Mesenchymal stem cell (in vitro differentiated cells and primary cell): ENCODE data around the gene RIPPLY2.

ENCODE experiments used
- DNase-seq: peaks from one replicate; pipeline ENCODE4 v3.0.0-alpha.2; 2013
- H2AFZ ChIP-seq: one replicate; pipeline ENCODE4 v1.6.1; 2013; ENCODE audit warnings: low read depth, mild to moderate bottlenecking, control low read depth, inconsistent platforms, low read length, moderate library complexity
- H2AK5ac ChIP-seq: 2 replicates; pipeline ENCODE4 v1.6.1; 2013; ENCODE audit warnings: low read length, moderate library complexity, mild to moderate bottlenecking, inconsistent platforms; ENCODE audit not compliant: severe bottlenecking
- H2BK120ac ChIP-seq: one replicate; pipeline ENCODE4 v1.6.1; 2013; ENCODE audit warnings: low read depth, mild to moderate bottlenecking, inconsistent platforms, low read length, moderate library complexity
- H2BK12ac ChIP-seq, 2 experiments: one replicate each; pipeline ENCODE4 v1.6.1; 2013; ENCODE audit warnings: inconsistent platforms in 2 of 2, low read length in 2 of 2, mild to moderate bottlenecking in 2 of 2, moderate library complexity in 2 of 2, control low read depth in 1 of 2
- H2BK15ac ChIP-seq: one replicate; pipeline ENCODE4 v1.6.1; 2013; ENCODE audit warnings: mild to moderate bottlenecking, low read depth, inconsistent platforms; ENCODE audit not compliant: poor library complexity, severe bottlenecking
- H2BK5ac ChIP-seq: 2 replicates; pipeline ENCODE4 v1.6.1; 2013; ENCODE audit warnings: low read depth, mild to moderate bottlenecking, low read length, control low read depth, inconsistent platforms; ENCODE audit not compliant: poor library complexity, severe bottlenecking
- H3K14ac ChIP-seq, 2 experiments: one replicate each; pipeline ENCODE4 v1.6.1; 2013; ENCODE audit warnings: inconsistent platforms in 2 of 2, low read length in 2 of 2, control low read depth in 1 of 2, mild to moderate bottlenecking in 1 of 2, moderate library complexity in 1 of 2
- H3K18ac ChIP-seq, 2 experiments: one replicate each; pipeline ENCODE4 v1.6.1; 2013; ENCODE audit warnings: inconsistent platforms in 2 of 2, low read length in 2 of 2, control low read depth in 1 of 2, low read depth in 1 of 2, mild to moderate bottlenecking in 1 of 2
- H3K23ac ChIP-seq, 2 experiments: one replicate each; pipeline ENCODE4 v1.6.1; 2013; ENCODE audit warnings: inconsistent platforms in 2 of 2, low read length in 2 of 2, mild to moderate bottlenecking in 2 of 2, moderate library complexity in 2 of 2, control low read depth in 1 of 2
- H3K27ac ChIP-seq: 2 replicates; pipeline ENCODE4 v1.5.1; 2013; ENCODE audit warnings: mild to moderate bottlenecking, moderate library complexity, low read length, control low read depth, inconsistent platforms; ENCODE audit not compliant: poor library complexity, severe bottlenecking
- H3K27me3 ChIP-seq, 2 experiments: 2 replicates each; pipeline versions ENCODE4 v1.6.1 to v1.7.0; 2013; ENCODE audit warnings: low read length in 2 of 2, mild to moderate bottlenecking in 2 of 2, moderate library complexity in 2 of 2, control low read depth in 1 of 2, inconsistent platforms in 1 of 2; ENCODE audit not compliant: control insufficient read depth in 1 of 2, insufficient read depth in 1 of 2
- H3K36me3 ChIP-seq, 2 experiments: 2 replicates each; pipeline versions ENCODE4 v1.6.1 to v1.7.0; 2013; ENCODE audit warnings: low read length in 2 of 2, control low read depth in 1 of 2, inconsistent platforms in 1 of 2, low read depth in 1 of 2, mild to moderate bottlenecking in 1 of 2; ENCODE audit not compliant: insufficient read depth in 2 of 2, control insufficient read depth in 1 of 2
- H3K4ac ChIP-seq, 2 experiments: one replicate each; pipeline ENCODE4 v1.6.1; 2013; ENCODE audit warnings: inconsistent platforms in 2 of 2, low read length in 2 of 2, mild to moderate bottlenecking in 2 of 2, moderate library complexity in 2 of 2, control low read depth in 1 of 2, low read depth in 1 of 2
- H3K4me1 ChIP-seq: 2 replicates; pipeline ENCODE4 v1.6.1; 2013; ENCODE audit warnings: low read depth, low read length, control low read depth; ENCODE audit not compliant: control insufficient read depth, insufficient read depth
- H3K4me2 ChIP-seq: 2 replicates; pipeline ENCODE4 v1.6.1; 2013; ENCODE audit warnings: low read length, mild to moderate bottlenecking, inconsistent platforms; ENCODE audit not compliant: poor library complexity, severe bottlenecking
- H3K4me3 ChIP-seq, 2 experiments: 2 replicates each; pipeline versions ENCODE4 v1.5.1 to v1.7.0; 2013; ENCODE audit warnings: low read length in 2 of 2, mild to moderate bottlenecking in 2 of 2, control low read depth in 1 of 2, low read depth in 1 of 2; ENCODE audit not compliant: insufficient read depth in 1 of 2
- H3K79me1 ChIP-seq: replicated peaks from 2 replicates; pipeline ENCODE4 v1.6.1; 2013; ENCODE audit warnings: mild to moderate bottlenecking, control low read depth, low read length, inconsistent platforms; ENCODE audit not compliant: poor library complexity, severe bottlenecking
- H3K9ac ChIP-seq: 2 replicates; pipeline ENCODE4 v1.7.0; 2013; ENCODE audit warnings: mild to moderate bottlenecking, low read length, moderate library complexity
- H3K9me3 ChIP-seq: 2 replicates; pipeline ENCODE4 v1.7.0; 2013; ENCODE audit warnings: mild to moderate bottlenecking, low read length; ENCODE audit not compliant: control insufficient read depth
- H4K8ac ChIP-seq: one replicate; pipeline ENCODE4 v1.6.1; 2013; ENCODE audit warnings: inconsistent platforms, mild to moderate bottlenecking, low read length, moderate library complexity
- H4K91ac ChIP-seq: one replicate; pipeline ENCODE4 v1.6.1; 2013; ENCODE audit warnings: mild to moderate bottlenecking, low read length, inconsistent platforms
- WGBS: methylation state at CpG from one replicate; pipeline ENCODE4 v1.1.7; 2013; ENCODE audit warnings: mixed read lengths; 5-methylcytosine and 5-hydroxymethylcytosine counted together

The RIPPLY2 gene

DNA sequence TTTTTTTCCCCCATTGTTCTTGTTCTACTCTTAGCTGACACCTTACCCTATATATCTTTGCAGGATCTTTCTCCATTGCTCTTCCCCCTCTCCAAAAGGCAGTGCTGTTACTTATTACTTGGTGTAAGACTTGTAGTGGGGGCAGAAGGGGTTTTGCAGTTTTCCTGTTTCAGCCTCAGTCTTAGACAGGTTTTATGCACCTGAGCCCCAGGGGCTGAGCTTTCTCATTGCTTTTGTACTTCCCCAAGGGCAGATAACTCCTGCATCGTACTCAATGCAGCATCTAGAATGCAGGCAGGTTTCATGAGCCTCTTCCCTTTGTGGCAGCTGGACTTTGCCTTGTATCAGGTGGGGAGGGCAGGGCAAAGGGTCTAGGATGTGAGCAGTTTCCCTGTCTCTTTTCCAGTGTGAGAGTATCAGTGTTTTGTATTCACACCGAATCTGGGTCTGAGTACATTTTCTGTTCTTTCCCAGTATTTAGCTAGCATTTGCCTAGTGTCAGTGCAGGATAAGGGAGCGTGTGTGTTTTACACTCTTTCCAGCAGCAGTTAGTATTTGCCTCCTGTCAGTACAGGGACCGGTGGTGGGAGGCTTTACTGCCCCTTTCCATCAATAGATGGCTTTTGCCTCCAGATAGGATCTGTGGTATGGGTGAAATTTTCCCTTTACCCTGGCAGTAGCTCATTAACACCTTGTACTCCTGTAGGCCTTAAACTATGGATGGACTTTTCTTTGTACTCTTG, 25.9 kb downstream of the RIPPLY2 start:
- Histone ChIP-seq H4K91ac (no peak overlapping the region), H3K27ac (no peak overlapping the region), H3K36me3 (no peaks in the 10 kb centered on the region), H2BK12ac (no peak overlapping the region), H2AFZ (no peak overlapping the region), H2BK15ac (no peak overlapping the region), H3K4me3 (no peak overlapping the region), H2BK120ac (no peak overlapping the region), H3K27me3 (no peaks in the 10 kb centered on the region), H2BK5ac (no peak overlapping the region), H2AK5ac (no peak overlapping the region), H4K8ac (peak overlapping the region; percentile 24), H3K79me1 (peaks cover 34% of the 10 kb centered on the region), H3K14ac (peak overlapping the region in 1 of 2 experiments; percentile 1), H3K4me1 (no peaks in the 10 kb centered on the region), H3K18ac (no peak overlapping the region), H3K9ac (no peak overlapping the region), H3K4me2 (no peak overlapping the region), H3K9me3 (no peaks in the 10 kb centered on the region), H3K23ac (no peak overlapping the region), H3K4ac (no peak overlapping the region)
- DNase-seq = no peak
- whole genome bisulfite sequencing = 93% methylated on average over 3 of the region's 4 CpGs

DNA sequence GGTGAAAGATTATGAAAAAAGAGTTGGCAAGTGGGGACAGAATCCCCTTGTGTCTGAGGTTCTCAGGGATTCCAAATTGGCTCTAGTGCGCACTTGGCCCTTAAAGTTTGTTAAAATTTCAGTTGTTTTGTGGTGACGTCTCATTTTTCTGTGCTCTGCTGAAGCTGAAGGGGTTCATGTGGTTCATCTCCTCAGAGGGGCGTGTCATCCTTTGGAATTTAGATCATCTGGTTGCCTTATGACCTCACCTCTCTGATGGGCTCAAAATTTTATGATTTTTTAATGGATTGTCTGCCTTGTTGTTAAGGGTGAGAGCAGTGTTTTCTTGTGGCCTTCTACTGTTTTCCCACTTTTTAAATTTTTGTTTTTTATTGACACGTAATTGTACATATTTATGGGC, 26.6 kb downstream of the RIPPLY2 start:
- Histone ChIP-seq H3K4ac (no peak overlapping the region), H3K4me1 (no peaks in the 10 kb centered on the region), H3K9me3 (no peaks in the 10 kb centered on the region), H3K4me2 (no peak overlapping the region), H3K79me1 (peaks cover 29% of the 10 kb centered on the region), H2BK15ac (no peak overlapping the region), H4K91ac (no peak overlapping the region), H3K9ac (no peak overlapping the region), H2BK120ac (no peak overlapping the region), H3K14ac (no peak overlapping the region), H3K4me3 (no peak overlapping the region), H3K23ac (no peak overlapping the region), H3K27ac (no peak overlapping the region), H2AFZ (no peak overlapping the region), H2BK5ac (no peak overlapping the region), H2BK12ac (no peak overlapping the region), H3K18ac (no peak overlapping the region), H3K36me3 (no peaks in the 10 kb centered on the region), H4K8ac (no peak overlapping the region), H2AK5ac (no peak overlapping the region), H3K27me3 (no peaks in the 10 kb centered on the region)
- WGBS = 92% methylated on average over 3 of the region's 4 CpGs
- DNase-seq = no peak

DNA sequence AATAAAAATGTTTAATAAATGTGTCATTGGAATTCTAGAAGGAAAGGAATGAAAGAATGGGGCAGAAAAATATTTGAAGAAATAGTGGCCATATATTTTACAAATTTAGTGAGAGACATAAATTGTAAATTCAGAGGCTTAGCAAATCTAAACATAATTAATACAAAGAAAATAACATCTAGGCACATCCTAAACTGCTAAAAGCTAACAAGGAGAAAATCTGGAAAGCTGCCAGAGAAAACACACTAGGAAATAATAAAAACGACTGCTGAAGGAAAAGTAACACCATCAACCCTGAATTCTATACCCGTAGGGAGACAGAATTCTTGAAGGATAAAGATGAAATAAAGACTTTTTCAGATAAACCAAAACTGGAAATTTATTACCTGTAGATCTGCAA, 30.1 kb downstream of the RIPPLY2 start:
- Histone ChIP-seq H2BK120ac (no peak overlapping the region), H3K4me2 (no peak overlapping the region), H3K4me1 (no peaks in the 10 kb centered on the region), H3K9ac (peak overlapping the region; percentile 13), H3K27me3 (no peaks in the 10 kb centered on the region), H3K9me3 (no peaks in the 10 kb centered on the region), H4K8ac (no peak overlapping the region), H3K18ac (no peak overlapping the region), H3K36me3 (no peaks in the 10 kb centered on the region), H4K91ac (no peak overlapping the region), H3K14ac (no peak overlapping the region), H3K4ac (no peak overlapping the region), H3K23ac (no peak overlapping the region), H2BK15ac (no peak overlapping the region), H3K4me3 (no peak overlapping the region), H2AK5ac (no peak overlapping the region), H3K27ac (no peak overlapping the region), H2BK12ac (no peak overlapping the region), H2AFZ (no peak overlapping the region), H2BK5ac (no peak overlapping the region), H3K79me1 (peaks cover 25% of the 10 kb centered on the region)
- no CpG with 5 or more reads among the region's 2 CpGs for WGBS
- DNase-seq = no peak

DNA sequence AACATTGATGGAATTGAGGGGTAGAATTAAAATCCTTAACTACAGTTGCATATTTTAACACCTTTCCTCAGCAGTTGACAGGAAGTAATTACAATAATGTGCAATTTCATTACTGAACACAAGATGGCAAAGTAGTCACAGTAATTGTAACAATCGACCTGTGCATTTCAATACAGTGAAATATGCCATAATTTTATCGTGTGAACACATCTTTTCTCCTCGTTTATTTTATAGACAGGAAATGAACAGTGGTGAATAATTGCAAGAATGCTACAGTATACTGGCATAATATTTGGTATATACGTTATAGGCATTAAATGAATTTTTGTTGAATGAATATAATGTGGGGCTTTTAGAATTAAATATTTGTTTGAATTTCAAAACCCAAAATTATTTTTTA, 31.4 kb downstream of the RIPPLY2 start:
- no peak overlapping the region for H3K14ac ChIP-seq
- no peak overlapping the region for H3K23ac ChIP-seq
- no peak overlapping the region for H2AK5ac ChIP-seq
- DNase-seq = peak; percentile 55
- no peak overlapping the region for H4K91ac ChIP-seq
- peaks cover 18% of the 10 kb centered on the region for H3K79me1 ChIP-seq
- H3K27ac ChIP-seq = no peak overlapping the region
- peak overlapping the region; percentile 23 for H3K9ac ChIP-seq
- H2BK12ac ChIP-seq = no peak overlapping the region
- H2BK5ac ChIP-seq = no peak overlapping the region
- H3K18ac ChIP-seq = no peak overlapping the region
- no peak overlapping the region for H3K4ac ChIP-seq
- H2AFZ ChIP-seq = no peak overlapping the region
- no peaks in the 10 kb centered on the region for H3K36me3 ChIP-seq
- no peaks in the 10 kb centered on the region for H3K9me3 ChIP-seq
- no peaks in the 10 kb centered on the region for H3K4me1 ChIP-seq
- H4K8ac ChIP-seq = no peak overlapping the region
- H2BK15ac ChIP-seq = no peak overlapping the region
- no peak overlapping the region for H3K4me2 ChIP-seq
- 27% methylated on average over 3 of the region's 4 CpGs for WGBS
- no peaks in the 10 kb centered on the region for H3K27me3 ChIP-seq
- no peak overlapping the region for H3K4me3 ChIP-seq
- H2BK120ac ChIP-seq = no peak overlapping the region
